ENCODE results near the gene SLC12A7. TPM values are rescaled to one million over a fixed set of nuclear protein-coding genes. Genes with fewer than 3 reads are reported as not detected.

Gene SLC12A7
- total and polyA plus RNA-seq, 7 donors, result 2.3 to 22.0 (median 4.5) TPM

- H3K36me3 ChIP-seq (ENCODE audit: insufficient read depth in 1 of 2, low read depth in 1 of 2), result no peaks in the 10 kb centered on the region
- peak; percentile 8 to 64 (median 32) for ATAC-seq
These were observed 58.4 kb downstream of the SLC12A7 start for GRCh38 chr5:1053391-1054017.

DNA sequence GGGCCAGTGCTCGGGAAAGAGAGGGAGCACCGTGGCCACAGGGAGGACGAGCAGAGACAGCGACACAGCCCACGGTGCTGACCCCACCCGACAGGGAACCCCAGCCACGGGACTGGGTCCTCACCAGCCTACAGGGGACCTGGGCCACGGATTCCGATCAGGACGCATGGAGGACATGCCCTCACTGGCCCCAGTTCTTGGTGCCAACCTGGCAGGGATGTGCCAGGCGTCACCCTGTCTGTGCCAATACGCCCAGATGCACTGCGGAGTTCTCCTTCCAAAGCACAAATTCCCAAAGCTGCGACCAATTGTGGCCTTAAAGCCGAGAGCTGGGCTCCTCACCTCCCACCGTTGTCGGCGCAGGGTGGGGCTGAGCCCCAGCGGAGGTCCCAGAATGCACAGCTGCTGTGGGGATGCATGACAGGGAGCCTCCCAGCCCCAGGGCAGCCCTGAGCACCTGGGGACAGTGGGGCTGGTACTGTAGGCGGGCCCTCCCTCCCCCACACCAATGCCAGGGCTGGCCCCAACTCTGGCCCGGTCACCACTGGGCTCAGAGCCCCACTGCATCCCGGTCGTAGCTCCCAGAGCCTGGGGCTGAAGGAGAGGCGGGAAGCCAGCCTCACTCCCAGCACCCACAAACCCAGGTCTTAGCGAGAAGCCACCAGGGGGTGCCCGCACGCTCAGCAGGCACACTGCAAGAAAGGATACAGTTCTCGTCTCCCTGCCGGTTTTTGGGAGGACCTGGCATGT lies 59.0 kb downstream of the SLC12A7 start:
- 45 to 62% (median 52%) methylated on average over 26 to 29 of the region's 29 CpGs for WGBS, 3 donors
- intact Hi-C loops (cut with DNase I), result loop anchor here in 1 of 2 donors (2.0 kb wide), 1 partner anchor 88 kb away; no protein-coding TSS in a partner anchor
- Histone ChIP-seq H3K4me1 (no peaks in the 10 kb centered on the region), H3K27me3 (ENCODE audit: insufficient read depth in 3 of 3, low read length in 2 of 3) (peaks cover 0 to 27% (median 0%) of the 10 kb centered on the region in 3 donors), H3K4me3 (no peak overlapping the region), H3K27ac (no peak overlapping the region), H3K9me3 (no peaks in the 10 kb centered on the region), H3K36me3 (ENCODE audit: insufficient read depth in 1 of 2, low read depth in 1 of 2) (no peaks in the 10 kb centered on the region)
- DNase-seq (peak; percentile 21 to 51), ATAC-seq (peak in 3 of 4 donors; percentile 7 to 41 (median 19))
- TF ChIP-seq, protein P1, sequence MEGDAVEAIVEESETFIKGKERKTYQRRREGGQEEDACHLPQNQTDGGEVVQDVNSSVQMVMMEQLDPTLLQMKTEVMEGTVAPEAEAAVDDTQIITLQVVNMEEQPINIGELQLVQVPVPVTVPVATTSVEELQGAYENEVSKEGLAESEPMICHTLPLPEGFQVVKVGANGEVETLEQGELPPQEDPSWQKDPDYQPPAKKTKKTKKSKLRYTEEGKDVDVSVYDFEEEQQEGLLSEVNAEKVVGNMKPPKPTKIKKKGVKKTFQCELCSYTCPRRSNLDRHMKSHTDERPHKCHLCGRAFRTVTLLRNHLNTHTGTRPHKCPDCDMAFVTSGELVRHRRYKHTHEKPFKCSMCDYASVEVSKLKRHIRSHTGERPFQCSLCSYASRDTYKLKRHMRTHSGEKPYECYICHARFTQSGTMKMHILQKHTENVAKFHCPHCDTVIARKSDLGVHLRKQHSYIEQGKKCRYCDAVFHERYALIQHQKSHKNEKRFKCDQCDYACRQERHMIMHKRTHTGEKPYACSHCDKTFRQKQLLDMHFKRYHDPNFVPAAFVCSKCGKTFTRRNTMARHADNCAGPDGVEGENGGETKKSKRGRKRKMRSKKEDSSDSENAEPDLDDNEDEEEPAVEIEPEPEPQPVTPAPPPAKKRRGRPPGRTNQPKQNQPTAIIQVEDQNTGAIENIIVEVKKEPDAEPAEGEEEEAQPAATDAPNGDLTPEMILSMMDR (IDR thresholded peaks at IDR 0.05), result peak; percentile 24

More at GRCh38 chr5:1053391-1054017, 58.4 kb downstream of the SLC12A7 start:
- no peak overlapping the region for H3K4me3 ChIP-seq
- no peaks in the 10 kb centered on the region for H3K4me1 ChIP-seq
- intact Hi-C loops (cut with DNase I), result loop anchor here in 1 of 2 donors (2.0 kb wide), 1 partner anchor 87 kb away; no protein-coding TSS in a partner anchor
- H3K27ac ChIP-seq, result no peak overlapping the region
- TF ChIP-seq, protein P1 (IDR thresholded peaks at IDR 0.05), result no peak
- no peaks in the 10 kb centered on the region for H3K9me3 ChIP-seq
- peak; percentile 14 to 78 for DNase-seq
- peaks cover 0 to 27% (median 0%) of the 10 kb centered on the region in 3 donors for H3K27me3 ChIP-seq (ENCODE audit: insufficient read depth in 3 of 3, low read length in 2 of 3)
- WGBS, 3 donors, result 69 to 73% (median 70%) methylated on average over 32 of the region's 32 CpGs

- intact Hi-C loops (cut with DNase I), result loop anchor here in 1 of 2 donors (2.0 kb wide), 1 partner anchor 89 kb away; no protein-coding TSS in a partner anchor
- ATAC-seq, result no peak
- peak; percentile 13 to 46 for DNase-seq
- Histone ChIP-seq H3K4me1 (no peaks in the 10 kb centered on the region), H3K9me3 (no peaks in the 10 kb centered on the region), H3K36me3 (ENCODE audit: insufficient read depth in 1 of 2, low read depth in 1 of 2) (no peaks in the 10 kb centered on the region), H3K4me3 (no peak overlapping the region), H3K27ac (no peak overlapping the region), H3K27me3 (ENCODE audit: insufficient read depth in 3 of 3, low read length in 2 of 3) (peaks cover 0 to 27% (median 0%) of the 10 kb centered on the region in 3 donors)
- TF ChIP-seq, protein P1 (IDR thresholded peaks at IDR 0.05), result no peak
- WGBS, 3 donors, result 83 to 93% (median 85%) methylated on average over 17 of the region's 17 CpGs
These were observed 59.8 kb downstream of the SLC12A7 start for GRCh38 chr5:1052076-1052475.

DNA sequence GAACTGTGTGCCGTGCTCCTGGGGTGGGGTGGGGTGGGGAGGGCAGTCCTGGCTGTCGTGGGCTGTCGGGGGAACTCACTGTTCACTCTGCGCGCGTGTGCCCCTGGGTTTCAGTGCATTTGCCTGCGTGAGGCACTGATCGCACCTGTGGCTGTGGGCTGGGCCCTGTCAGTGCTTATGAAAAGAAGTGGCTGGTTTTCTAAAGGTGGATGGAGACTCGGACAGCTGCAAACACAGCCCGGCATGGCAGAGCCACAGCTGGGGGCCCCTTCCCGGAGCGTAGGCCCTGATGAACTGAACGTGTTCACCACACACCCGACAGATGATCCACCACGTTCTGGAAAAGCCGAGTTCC lies 60.5 kb downstream of the SLC12A7 start:
- no peak for ATAC-seq
- peaks cover 0 to 27% (median 0%) of the 10 kb centered on the region in 3 donors for H3K27me3 ChIP-seq (ENCODE audit: insufficient read depth in 3 of 3, low read length in 2 of 3)
- intact Hi-C loops (cut with DNase I), result no loop called here
- no peak overlapping the region for H3K4me3 ChIP-seq
- no peaks in the 10 kb centered on the region for H3K9me3 ChIP-seq
- no peak overlapping the region for H3K27ac ChIP-seq
- peak in 1 of 2 donors; percentile 5 for DNase-seq
- TF ChIP-seq, protein P1 (IDR thresholded peaks at IDR 0.05), result no peak
- H3K4me1 ChIP-seq, result no peaks in the 10 kb centered on the region
- WGBS, 3 donors, result 56 to 78% (median 57%) methylated on average over 15 to 16 of the region's 16 CpGs
- H3K36me3 ChIP-seq (ENCODE audit: insufficient read depth in 1 of 2, low read depth in 1 of 2), result no peaks in the 10 kb centered on the region
